Heart left ventricle (tissue), 16 donors: Measurements from ENCODE around the gene KNSTRN. TPM values are rescaled to one million over a fixed set of nuclear protein-coding genes. Genes with fewer than 3 reads are reported as not detected.

ENCODE experiments used
- ATAC-seq, 4 donors: fragments of 200-7000 bp; cut with Tn5 transposase; one replicate each; pipeline ENCODE4 v1.9.1; 2020 to 2022; ENCODE audit warnings: moderate library complexity in 4 of 4, mild to moderate bottlenecking in 3 of 4, moderate number of reproducible peaks in 1 of 4
- DNase-seq, 5 donors: peaks; one replicate each; pipeline ENCODE4 v3.0.0-alpha.2; 2020
- H3K27ac ChIP-seq, 12 donors: fragments of 200-600 bp; sonication (generic) in 4 of 12; one replicate each; pipeline versions ENCODE4 v1.5.0 to v1.8.0; 2016 to 2022; ENCODE audit warnings: mild to moderate bottlenecking in 2 of 12
- H3K27me3 ChIP-seq, 9 donors: fragments of 200-600 bp; sonication (generic) in 2 of 9; one replicate each; pipeline versions ENCODE4 v1.5.1 to v1.8.0; 2016 to 2022; ENCODE audit warnings: mild to moderate bottlenecking in 3 of 9
- H3K36me3 ChIP-seq, 9 donors: fragments of 200-600 bp; sonication (generic) in 2 of 9; one replicate each; pipeline versions ENCODE4 v1.5.0 to v1.8.0; 2018 to 2022; ENCODE audit warnings: mild to moderate bottlenecking in 2 of 9
- H3K4me1 ChIP-seq, 12 donors: fragments of 200-600 bp; sonication (generic) in 4 of 12; one replicate each; pipeline versions ENCODE4 v1.5.0 to v1.8.0; 2016 to 2022; ENCODE audit warnings: mild to moderate bottlenecking in 3 of 12
- H3K4me3 ChIP-seq, 12 donors: fragments of 200-600 bp; sonication (generic) in 4 of 12; one replicate each; pipeline versions ENCODE4 v1.5.0 to v1.8.0; 2017 to 2022; ENCODE audit warnings: mild to moderate bottlenecking in 9 of 12, moderate library complexity in 4 of 12
- H3K9me3 ChIP-seq, 12 donors: fragments of 200-600 bp; sonication (generic) in 4 of 12; one replicate each; pipeline versions ENCODE4 v1.5.0 to v1.8.0; 2016 to 2022; ENCODE audit warnings: mild to moderate bottlenecking in 1 of 12
- CTCF ChIP-seq, 12 donors: fragments of 200-600 bp; sonication (generic) in 4 of 12; IDR thresholded peaks; one replicate each; pipeline versions ENCODE4 v1.5.0 to v1.8.0; 2018 to 2022; ENCODE audit warnings: antibody characterized with exemption in 12 of 12, mild to moderate bottlenecking in 5 of 12
- POLR2A ChIP-seq, 2 donors: fragments of 450-650 bp; IDR thresholded peaks; one replicate each; pipeline ENCODE4 v1.6.1; 2017; ENCODE audit warnings: antibody characterized with exemption in 2 of 2, mild to moderate bottlenecking in 2 of 2, moderate library complexity in 2 of 2
- WGBS, 4 donors: extraction: QIAGEN DNeasy Blood & Tissue Kit in 2 of 4; methylation state at CpG; one replicate each; pipeline versions ENCODE4 v1.1.5 to v1.1.7; 2013 to 2018; 5-methylcytosine and 5-hydroxymethylcytosine counted together
- intact Hi-C, 10 donors: fragments of 100-400 bp; cut with DNase I; formaldehyde crosslinking; loops; one replicate each; pipeline versions ENCODE4 v1.11.1 to v1.14.2; 2022
- polyA plus RNA-seq, 2 donors: library from polyadenylated mRNA; stranded (reverse); fragments of 200-250 nt; gene quantifications; one replicate each; pipeline ENCODE4 v1.2.3, GENCODE V29; 2013
- total RNA-seq, 9 donors: library from RNA; depleted of rRNA in 2 of 9; stranded (reverse); fragments of >200 nt in 2 of 9; fragmentation: NEBNext Ultra II Directional in 3 of 9; extraction: Animal tissue kit (Norgen Biotek cat#: 25700) in 3 of 9; gene quantifications; one replicate each; pipeline versions ENCODE4 v1.1.0 to v1.2.4, GENCODE V29; 2016 to 2023
- donor health status: ischemic (EF 13 %, LVEDD 7.1; RV severe dilation, severe dysfunction).
- donor health status: healthy with polysubstance abuse.
- donor health status: DM: no; HTN: yes; CAD: no.
- donor health status: DM: no; HTN: no; CAD: no.
- donor health status: ischemic (EF 25% LVEDD 6.9; RV normal size, moderate dysfunction).
- donor health status: ischemic (EF 25% LVEDD 5.7; RV mildly dilated, moderate dysfunction).
- donor health status: healthy.
- donor health status: DM: yes; HTN: yes; CAD: no.
- donor health status: ischemic (EF 35%, LVEDD 5.7; RV mildly dilated, moderate dysfunction).
- donor health status: nonischemic (EF 11% LVEDD 7.7; RV severe dilation, severe dysfunction).
- donor health status: DM: yes; HTN: yes; CAD: no.
- donor health status: PGD.
- donor health status: ischemic (EF 29% LVEDD 5.4; RV normal size, mild dysfunction).
- donor health status: nonischemic (EF 23%, LVEDD 6.1; RV moderate dilation, normal function).

The KNSTRN gene
- total and polyA plus RNA-seq, 11 donors: 8.0 to 20.1 (median 9.9) TPM

GRCh38 chr15:40369971-40370370 lies 12.6 kb upstream of the KNSTRN start:
- TF ChIP-seq CTCF (IDR thresholded peaks at IDR 0.05): no peak
- TF ChIP-seq POLR2A (IDR thresholded peaks at IDR 0.05): no peak
- H3K4me3 ChIP-seq: no peak overlapping the region
- H3K4me1 ChIP-seq: peaks cover 0 to 33% (median 20%) of the 10 kb centered on the region in 12 donors
- H3K27ac ChIP-seq: no peak overlapping the region
- no peaks in the 10 kb centered on the region for H3K9me3 ChIP-seq
- intact Hi-C loops: loop anchor here in 8 of 10 donors (2.0 to 10.0 kb wide), 8 partner anchors 37 to 52 kb away; partner anchors contain the start of genes INAFM2 (in 4 of the 8) and IVD (in 1 of the 8)
- WGBS, 4 donors: 74 to 87% (median 87%) methylated on average over 11 to 13 of the region's 13 CpGs; no CpG with 5 or more reads in 1 of the 4 donors
- DNase-seq: no peak
- H3K27me3 ChIP-seq: no peaks in the 10 kb centered on the region
- no peak for ATAC-seq
- H3K36me3 ChIP-seq: no peaks in the 10 kb centered on the region

GRCh38 chr15:40372981-40373380 lies 9.5 kb upstream of the KNSTRN start:
- no peak overlapping the region for H3K4me3 ChIP-seq
- H3K9me3 ChIP-seq: no peaks in the 10 kb centered on the region
- DNase-seq (no peak), ATAC-seq (no peak)
- peaks cover 0 to 15% (median 4%) of the 10 kb centered on the region in 12 donors for H3K4me1 ChIP-seq
- H3K36me3 ChIP-seq: no peaks in the 10 kb centered on the region
- intact Hi-C loops: loop anchor here in 1 of 10 donors (5.0 kb wide), 1 partner anchor 44 kb away; no protein-coding TSS in a partner anchor
- no peaks in the 10 kb centered on the region for H3K27me3 ChIP-seq
- TF ChIP-seq POLR2A (IDR thresholded peaks at IDR 0.05) (no peak), CTCF (IDR thresholded peaks at IDR 0.05) (no peak)
- no peak overlapping the region for H3K27ac ChIP-seq
- 32 to 61% (median 39%) methylated on average over 2 of the region's 2 CpGs for WGBS, 4 donors

- intact Hi-C loops: no loop called here
- Histone ChIP-seq H3K27me3 (no peaks in the 10 kb centered on the region), H3K9me3 (no peaks in the 10 kb centered on the region), H3K36me3 (no peaks in the 10 kb centered on the region), H3K27ac (no peak overlapping the region), H3K4me3 (no peak overlapping the region), H3K4me1 (peaks cover 0 to 21% (median 4%) of the 10 kb centered on the region in 12 donors)
- ATAC-seq (no peak), DNase-seq (no peak)
- 78 to 90% (median 86%) methylated on average over 3 of the region's 3 CpGs for WGBS, 4 donors
- TF ChIP-seq POLR2A (IDR thresholded peaks at IDR 0.05) (no peak), CTCF (IDR thresholded peaks at IDR 0.05) (no peak)
These were observed 4.9 kb upstream of the KNSTRN start for GRCh38 chr15:40377606-40378005.

GRCh38 chr15:40379374-40379773 lies 3.1 kb upstream of the KNSTRN start:
- Histone ChIP-seq H3K27me3 (no peaks in the 10 kb centered on the region), H3K4me3 (no peak overlapping the region), H3K27ac (peak overlapping the region in 4 of 12 donors; percentile 22 to 74 (median 58)), H3K4me1 (peaks cover 0 to 31% (median 12%) of the 10 kb centered on the region in 12 donors), H3K9me3 (no peaks in the 10 kb centered on the region), H3K36me3 (no peaks in the 10 kb centered on the region)
- 88 to 90% (median 88%) methylated on average over 4 of the region's 4 CpGs for WGBS, 4 donors
- intact Hi-C loops: no loop called here
- no peak for ATAC-seq
- TF ChIP-seq CTCF (IDR thresholded peaks at IDR 0.05) (no peak), POLR2A (IDR thresholded peaks at IDR 0.05) (no peak)
- no peak for DNase-seq
